Measurements from ENCODE around the gene SIRPA.

GRCh38 chr20:1908191-1908590, 13.0 kb downstream of the SIRPA start:
- TF ChIP-seq CTCF (conservative IDR thresholded peaks at IDR 0.05; ENCODE audit: low read depth, low read length) (no peak), SMC3 (IDR thresholded peaks at IDR 0.05; ENCODE audit: low read depth, low read length) (no peak), POLR2A (IDR thresholded peaks at IDR 0.05; ENCODE audit: low read depth, low read length) (no peak), BHLHE40 (IDR thresholded peaks at IDR 0.05; ENCODE audit: low read depth, low read length) (no peak), RFX5 (IDR thresholded peaks at IDR 0.05; ENCODE audit: low read depth, low read length) (no peak), USF2 (IDR thresholded peaks at IDR 0.05; ENCODE audit: low read depth, low read length) (no peak)
